Parathyroid adenoma (tissue), 2 donors: ENCODE results near the gene SPRN.
"Not testable (repeated sequence)": the region's sequence is repeated elsewhere in the genome, so short reads cannot be mapped to it uniquely, and the experiment has no call there.

Source experiments
- H2AFZ ChIP-seq: fragments of 300-600 bp; sonication (generic); one replicate; pipeline ENCODE4 v1.7.0; 2017; ENCODE audit warnings: antibody characterized with exemption, mild to moderate bottlenecking
- H3K27ac ChIP-seq: fragments of 300-600 bp; sonication (generic); one replicate; pipeline ENCODE4 v1.7.0; 2017
- H3K27me3 ChIP-seq: fragments of 300-600 bp; sonication (generic); one replicate; pipeline ENCODE4 v1.7.0; 2017; ENCODE audit warnings: low read length; ENCODE audit not compliant: control insufficient read depth, insufficient read depth
- H3K36me3 ChIP-seq: fragments of 300-600 bp; sonication (generic); one replicate; pipeline ENCODE4 v1.7.0; 2017; ENCODE audit warnings: low read length; ENCODE audit not compliant: control insufficient read depth, insufficient read depth
- H3K4me1 ChIP-seq: fragments of 300-600 bp; sonication (generic); one replicate; pipeline ENCODE4 v1.7.0; 2017; ENCODE audit warnings: control low read depth
- H3K4me2 ChIP-seq: fragments of 300-600 bp; sonication (generic); one replicate; pipeline ENCODE4 v1.7.0; 2017; ENCODE audit warnings: low read length
- H3K4me3 ChIP-seq: fragments of 300-600 bp; sonication (generic); one replicate; pipeline ENCODE4 v1.7.0; 2017; ENCODE audit warnings: low read depth, low read length
- H3K79me2 ChIP-seq: fragments of 300-600 bp; sonication (generic); one replicate; pipeline ENCODE4 v1.7.0; 2017; ENCODE audit warnings: control low read depth
- H3K9ac ChIP-seq: fragments of 300-600 bp; sonication (generic); one replicate; pipeline ENCODE4 v1.7.0; 2017; ENCODE audit warnings: mild to moderate bottlenecking
- H3K9me3 ChIP-seq: fragments of 300-600 bp; sonication (generic); one replicate; pipeline ENCODE4 v1.7.0; 2017; ENCODE audit warnings: low read length; ENCODE audit not compliant: control insufficient read depth
- CTCF ChIP-seq: fragments of 300-600 bp; sonication (generic); IDR thresholded peaks from one replicate; pipeline ENCODE4 v1.7.0; 2017; ENCODE audit warnings: antibody characterized with exemption, mild to moderate bottlenecking
- donor health status: primary hyperparathyroidism.

The SPRN gene

GRCh38 chr10:133440633-133441285 lies 16.3 kb upstream of the SPRN start:
- Histone ChIP-seq H3K27me3 (no peaks in the 10 kb centered on the region), H3K4me2 (no peak overlapping the region), H3K36me3 (no peaks in the 10 kb centered on the region), H3K9me3 (no peaks in the 10 kb centered on the region), H2AFZ (no peak overlapping the region), H3K79me2 (no peaks in the 10 kb centered on the region), H3K4me3 (no peak overlapping the region), H3K4me1 (no peaks in the 10 kb centered on the region), H3K27ac (no peak overlapping the region), H3K9ac (no peak overlapping the region)
- TF ChIP-seq CTCF, result no peak

- Histone ChIP-seq H3K79me2 (no peaks in the 10 kb centered on the region), H3K4me3 (no peak overlapping the region), H3K4me1 (no peaks in the 10 kb centered on the region), H2AFZ (no peak overlapping the region), H3K9me3 (no peaks in the 10 kb centered on the region), H3K4me2 (no peak overlapping the region), H3K36me3 (no peaks in the 10 kb centered on the region), H3K27me3 (no peaks in the 10 kb centered on the region), H3K9ac (no peak overlapping the region), H3K27ac (no peak overlapping the region)
- TF ChIP-seq CTCF, result no peak
These were observed 15.4 kb upstream of the SPRN start for GRCh38 chr10:133439517-133440461.

- no peak for TF ChIP-seq CTCF
- Histone ChIP-seq H3K9ac (no peak overlapping the region), H3K4me1 (no peaks in the 10 kb centered on the region), H2AFZ (no peak overlapping the region), H3K27ac (no peak overlapping the region), H3K9me3 (no peaks in the 10 kb centered on the region), H3K36me3 (no peaks in the 10 kb centered on the region), H3K4me3 (no peak overlapping the region), H3K4me2 (no peak overlapping the region), H3K79me2 (no peaks in the 10 kb centered on the region), H3K27me3 (no peaks in the 10 kb centered on the region)
These were observed 14.4 kb upstream of the SPRN start for GRCh38 chr10:133438711-133439273.

- H3K4me2 ChIP-seq, H3K27ac ChIP-seq, H3K27me3 ChIP-seq, H3K4me3 ChIP-seq, H3K4me1 ChIP-seq, H3K36me3 ChIP-seq, H3K79me2 ChIP-seq, H2AFZ ChIP-seq, H3K9ac ChIP-seq, H3K9me3 ChIP-seq: not testable (repeated sequence)
These were observed 8.4 kb upstream of the SPRN start for GRCh38 chr10:133432789-133433188.

- H3K79me2 ChIP-seq, H2AFZ ChIP-seq, H3K36me3 ChIP-seq, H3K4me1 ChIP-seq, H3K27ac ChIP-seq, H3K27me3 ChIP-seq, H3K4me2 ChIP-seq, H3K4me3 ChIP-seq, H3K9me3 ChIP-seq, H3K9ac ChIP-seq: not testable (repeated sequence)
These were observed 7.6 kb upstream of the SPRN start for GRCh38 chr10:133431888-133432613.

GRCh38 chr10:133429571-133429970 lies 5.1 kb upstream of the SPRN start:
- not testable (repeated sequence) for H3K9me3 ChIP-seq, H3K27ac ChIP-seq, H3K79me2 ChIP-seq, H3K4me2 ChIP-seq, H3K4me3 ChIP-seq, H3K4me1 ChIP-seq, H2AFZ ChIP-seq, H3K27me3 ChIP-seq, H3K9ac ChIP-seq, H3K36me3 ChIP-seq

GRCh38 chr10:133424102-133424501 lies 323 bp downstream of the SPRN start:
- not testable (repeated sequence) for H2AFZ ChIP-seq, H3K27me3 ChIP-seq, H3K4me2 ChIP-seq, H3K27ac ChIP-seq, H3K4me3 ChIP-seq, H3K36me3 ChIP-seq, H3K9me3 ChIP-seq, H3K9ac ChIP-seq, H3K4me1 ChIP-seq, H3K79me2 ChIP-seq
